Right renal pelvis (tissue), 4 donors: ENCODE data around the gene PAX8. TPM values are rescaled to one million over a fixed set of nuclear protein-coding genes. Genes with fewer than 3 reads are reported as not detected.

ENCODE experiments used
- DNase-seq, 4 donors: peaks; one replicate each; pipeline ENCODE4 v3.0.0-alpha.2; 2013; ENCODE audit warnings: low read depth in 4 of 4, low spot score in 3 of 4, missing footprints in 1 of 4
- polyA plus RNA-seq, 4 donors: library from polyadenylated mRNA; unstranded; fragments of 120-200 nt; gene quantifications; one replicate each; pipeline ENCODE4 v1.2.1, GENCODE V29; 2013; ENCODE audit not compliant: insufficient read length in 4 of 4

PAX8 gene
- polyA plus RNA-seq, 4 donors, result 264 to 345 (median 281) TPM

DNA sequence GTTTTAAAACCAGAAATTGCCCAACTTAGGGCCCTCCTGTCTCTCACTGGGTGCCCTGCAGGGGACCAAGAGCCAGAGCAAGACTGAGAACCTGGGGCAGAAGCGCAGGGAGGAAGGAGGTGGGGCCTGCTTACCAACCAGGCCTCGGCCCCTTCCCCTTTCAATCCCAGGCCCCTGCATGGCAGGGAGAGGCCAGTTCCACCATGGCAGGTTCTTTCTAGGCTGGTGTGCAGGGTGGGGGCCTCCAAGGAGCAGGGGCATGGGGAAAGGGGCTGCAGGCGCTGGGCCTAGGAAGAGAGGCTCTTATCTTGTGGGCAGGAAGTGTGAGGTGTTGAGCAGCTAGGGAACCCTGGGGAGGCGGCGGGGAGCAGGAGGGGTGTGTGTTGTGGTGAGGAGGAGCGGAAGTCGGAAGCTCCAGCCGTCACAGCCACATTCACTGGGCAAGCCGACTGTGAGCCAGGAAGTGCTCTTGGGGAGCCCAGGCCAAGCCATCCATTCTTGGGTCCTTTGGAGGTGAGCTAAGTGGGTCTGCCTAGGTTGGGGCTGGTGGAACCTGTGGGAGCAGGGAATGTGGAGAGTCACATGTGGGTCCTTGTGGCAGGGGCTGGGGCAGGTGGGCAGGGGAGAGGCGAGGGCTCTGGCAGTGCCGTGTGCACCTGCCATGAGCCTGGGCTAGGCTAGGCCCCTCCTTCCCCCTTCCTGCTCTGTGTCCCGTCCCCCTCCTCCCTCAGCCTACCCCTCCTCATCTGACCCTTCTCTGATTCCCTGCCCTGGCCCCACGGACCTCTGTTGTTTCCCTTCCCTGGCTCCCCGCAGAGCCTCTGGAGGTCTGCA, 105.0 kb downstream of the PAX8 start, which contains the start of gene PSD4:
Gene PSD4 (plus strand): TSS at position 430 of the 834 bp plus-strand sequence. CDS start 8,486 bp downstream, outside the sequence.
- no peak for DNase-seq

DNA sequence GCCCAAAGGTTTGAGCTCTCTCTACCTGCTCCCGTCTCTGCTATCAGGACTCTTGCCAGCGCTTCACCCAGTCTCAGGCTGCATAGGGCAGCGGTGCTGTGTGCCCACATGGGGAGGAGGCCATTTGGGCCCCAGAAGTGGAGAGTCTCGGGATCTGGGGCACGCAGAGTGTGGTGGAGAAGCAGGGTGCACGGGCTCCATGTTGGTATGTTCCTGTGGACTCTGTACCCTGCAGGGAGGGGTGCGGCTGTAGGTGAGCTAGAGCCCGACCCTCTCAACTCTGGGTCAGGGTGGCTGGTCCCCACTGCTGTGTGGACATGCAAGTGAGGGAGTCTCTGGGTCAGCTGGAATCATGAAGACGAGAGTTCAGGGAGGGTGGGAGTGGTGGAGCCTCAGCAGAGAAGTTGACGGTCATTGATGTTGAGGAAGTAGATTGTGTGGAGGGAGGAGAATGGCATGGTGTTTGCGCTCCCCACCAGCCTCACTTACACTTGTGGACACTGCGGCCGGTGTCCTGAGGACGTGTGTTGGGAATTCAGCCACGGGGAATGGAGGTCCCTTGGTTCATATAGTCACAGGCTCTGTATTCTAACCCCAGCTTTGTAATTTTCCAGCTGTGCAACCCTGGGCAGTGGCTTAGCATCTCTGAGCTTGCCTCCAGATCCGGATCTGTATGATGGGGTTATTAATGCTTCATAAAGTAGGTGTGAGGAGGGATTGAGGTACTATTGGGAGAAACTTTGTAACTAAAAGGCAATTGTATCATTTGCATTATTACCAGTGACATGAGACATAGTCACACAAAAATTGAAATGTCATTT, 105.8 kb downstream of the PAX8 start:
- no peak for DNase-seq

DNA sequence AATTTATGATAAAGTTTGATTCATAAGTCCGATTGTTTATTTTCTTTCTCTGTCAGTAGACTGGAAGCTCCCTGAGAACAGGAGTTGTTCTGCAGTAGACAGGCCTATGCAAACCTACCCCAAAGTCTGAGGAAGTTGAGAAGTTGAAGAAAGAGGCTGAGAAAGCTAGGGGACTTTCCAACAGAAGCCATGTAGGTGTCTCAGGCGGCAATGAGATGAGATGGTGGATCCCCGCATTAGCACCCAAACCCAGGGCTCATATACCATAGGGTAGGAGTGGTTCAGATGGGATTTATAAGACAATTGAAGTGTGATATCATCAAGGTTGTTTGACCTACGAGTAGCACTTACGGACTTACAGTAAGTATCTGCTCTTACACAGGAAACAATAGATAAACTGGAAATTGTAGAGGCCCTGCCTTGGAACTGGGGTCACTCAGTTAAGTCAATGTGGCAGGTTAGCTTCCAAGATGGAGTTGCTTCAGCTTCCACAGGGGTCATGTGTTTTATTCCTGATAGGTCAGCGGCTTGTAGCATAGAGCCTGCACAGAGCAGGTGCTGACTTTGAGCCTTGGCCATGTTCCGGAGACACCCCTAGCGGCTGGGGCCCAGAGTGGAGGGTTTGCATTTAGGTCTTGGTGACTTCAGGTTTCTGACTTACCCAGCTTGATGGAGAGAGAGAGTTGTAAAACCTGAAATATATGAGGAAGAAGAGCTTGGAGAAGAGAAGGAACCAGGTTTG, 107.2 kb downstream of the PAX8 start:
- DNase-seq, result no peak

GRCh38 chr2:113169586-113169985, 109.1 kb downstream of the PAX8 start:
- no peak for DNase-seq

GRCh38 chr2:113169002-113169530, 109.7 kb downstream of the PAX8 start:
- DNase-seq, result no peak

GRCh38 chr2:113167962-113168340, 110.8 kb downstream of the PAX8 start:
- no peak for DNase-seq

DNA sequence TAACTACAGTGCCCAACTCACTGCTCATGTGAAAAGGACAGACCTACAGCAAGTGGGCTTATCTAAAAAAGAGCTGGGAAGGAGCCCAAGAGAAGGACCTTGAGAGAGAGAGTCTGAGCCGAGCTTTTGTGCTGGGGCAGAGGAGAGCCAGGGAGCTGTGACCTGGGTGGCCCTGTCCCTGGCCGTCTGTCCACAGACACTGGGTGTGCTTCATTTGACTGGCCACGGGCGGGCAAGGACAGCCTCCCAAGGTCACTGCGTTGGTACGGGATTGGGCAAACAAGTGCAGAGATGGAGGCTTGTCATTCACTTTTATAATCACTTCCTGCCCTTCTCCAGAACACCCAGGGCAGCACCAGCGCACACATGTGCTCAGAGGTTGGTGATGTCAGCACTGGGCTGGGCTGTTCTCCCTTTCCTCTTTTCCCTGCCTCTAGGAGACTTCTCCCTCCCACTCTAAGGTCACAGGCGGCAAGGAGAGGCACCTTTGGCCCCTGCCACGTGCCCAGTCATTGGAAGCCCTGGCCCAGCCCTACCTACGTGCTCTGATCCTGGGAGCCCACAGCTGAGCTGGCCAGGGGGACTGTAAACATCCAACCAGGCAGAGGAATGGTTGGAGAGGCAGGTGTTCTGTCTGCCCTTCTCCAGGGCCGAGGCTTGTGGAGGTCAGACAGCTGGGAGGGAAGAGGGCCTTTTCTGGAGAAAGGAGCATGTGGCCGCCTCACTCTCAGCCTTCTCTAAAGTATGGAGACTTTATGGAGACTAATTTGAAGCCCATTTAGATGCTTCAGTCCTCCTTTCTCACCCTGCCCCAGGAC, 111.4 kb downstream of the PAX8 start:
- DNase-seq, result no peak

GRCh38 chr2:113166187-113166645, 112.5 kb downstream of the PAX8 start:
- DNase-seq, result no peak

Other genes starting within 250 kb of the PAX8 start
- gene IL36B, start 226.1 kb downstream of the PAX8 start, polyA plus RNA-seq, result not detected
- not detected for gene IL36RN, start 219.7 kb downstream of the PAX8 start, polyA plus RNA-seq
- not detected for gene IL1F10, start 211.0 kb downstream of the PAX8 start, polyA plus RNA-seq
- gene IL1RN, start 151.3 kb downstream of the PAX8 start, polyA plus RNA-seq, result 1 to 10 TPM in 3 of 4 donors, under 1 TPM in 1; 0.90 to 8.2 (median 3.6) TPM
- gene PSD4, start 105.0 kb downstream of the PAX8 start, polyA plus RNA-seq, result 10 to 100 TPM in 2 of 4 donors, 1 to 10 TPM in 2; 9.1 to 13.5 (median 10.5) TPM
- gene ZNG1B, start 158.8 kb upstream of the PAX8 start, polyA plus RNA-seq, result 10 to 100 TPM; 53.7 to 61.4 (median 57.6) TPM
- gene FOXD4L1, start 219.7 kb upstream of the PAX8 start, polyA plus RNA-seq, result under 1 TPM; 0.15 to 0.40 (median 0.22) TPM